GM21825 (cell line): Measurements from ENCODE around the gene ALG6.

ENCODE experiments used
- ATAC-seq: cut with Tn5 transposase; IDR thresholded peaks from one replicate; pipeline ENCODE4 v1.9.1; 2021; ENCODE audit warnings: mild to moderate bottlenecking, moderate library complexity; ENCODE audit not compliant: unreplicated experiment

The ALG6 gene

DNA sequence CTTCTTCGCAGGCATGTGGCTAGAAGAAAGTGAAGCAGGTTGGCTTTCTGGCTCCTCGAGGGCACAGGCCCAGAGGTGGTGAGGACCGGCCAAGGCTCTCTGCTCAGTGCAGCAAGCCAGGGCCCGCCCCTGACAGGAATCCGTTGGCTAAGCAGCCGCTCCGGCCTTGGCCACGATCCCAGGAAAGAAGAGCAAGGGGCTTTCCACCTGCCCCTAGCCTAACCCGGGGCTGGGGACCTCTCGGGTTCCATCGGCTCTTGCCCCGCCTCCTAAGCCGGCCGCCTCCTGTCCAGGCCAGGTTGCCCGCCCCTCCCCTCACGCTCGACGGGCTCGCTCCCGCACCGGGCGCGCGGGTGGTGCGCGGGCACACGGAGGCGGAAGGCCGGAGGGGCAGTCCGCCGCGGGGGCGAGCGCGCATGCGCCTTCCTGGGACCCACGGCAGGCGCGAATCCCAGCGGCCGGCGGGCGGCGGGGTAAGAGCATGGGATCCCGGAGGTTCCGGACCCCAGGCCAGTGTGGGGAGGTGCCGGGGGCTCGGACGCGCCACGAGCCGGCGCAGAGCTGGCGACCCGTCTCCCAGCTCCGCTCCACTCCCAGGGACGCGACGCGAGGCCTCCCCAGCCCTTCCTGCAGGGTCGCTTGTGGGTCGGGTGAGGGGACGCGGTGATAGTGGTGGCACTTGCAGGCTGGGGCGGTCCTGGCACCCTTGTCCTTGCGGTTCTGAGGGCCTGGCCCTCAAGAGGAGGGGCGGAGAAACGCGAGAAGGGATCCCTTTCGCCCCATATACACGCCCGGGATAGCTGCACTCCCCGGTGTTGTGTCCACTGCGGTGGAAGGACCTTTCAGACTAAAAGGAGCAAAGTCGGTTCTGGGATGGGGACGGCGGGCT is at the start of gene ALG6:
Gene ALG6 (plus strand): TSS at position 413 of the 889 bp plus-strand sequence. CDS start 3,351 bp downstream, outside the sequence.
- peak; percentile 95 for ATAC-seq

- ATAC-seq: no peak
Measured at GRCh38 chr1:63317817-63318152, 49.6 kb upstream of the ALG6 start.

DNA sequence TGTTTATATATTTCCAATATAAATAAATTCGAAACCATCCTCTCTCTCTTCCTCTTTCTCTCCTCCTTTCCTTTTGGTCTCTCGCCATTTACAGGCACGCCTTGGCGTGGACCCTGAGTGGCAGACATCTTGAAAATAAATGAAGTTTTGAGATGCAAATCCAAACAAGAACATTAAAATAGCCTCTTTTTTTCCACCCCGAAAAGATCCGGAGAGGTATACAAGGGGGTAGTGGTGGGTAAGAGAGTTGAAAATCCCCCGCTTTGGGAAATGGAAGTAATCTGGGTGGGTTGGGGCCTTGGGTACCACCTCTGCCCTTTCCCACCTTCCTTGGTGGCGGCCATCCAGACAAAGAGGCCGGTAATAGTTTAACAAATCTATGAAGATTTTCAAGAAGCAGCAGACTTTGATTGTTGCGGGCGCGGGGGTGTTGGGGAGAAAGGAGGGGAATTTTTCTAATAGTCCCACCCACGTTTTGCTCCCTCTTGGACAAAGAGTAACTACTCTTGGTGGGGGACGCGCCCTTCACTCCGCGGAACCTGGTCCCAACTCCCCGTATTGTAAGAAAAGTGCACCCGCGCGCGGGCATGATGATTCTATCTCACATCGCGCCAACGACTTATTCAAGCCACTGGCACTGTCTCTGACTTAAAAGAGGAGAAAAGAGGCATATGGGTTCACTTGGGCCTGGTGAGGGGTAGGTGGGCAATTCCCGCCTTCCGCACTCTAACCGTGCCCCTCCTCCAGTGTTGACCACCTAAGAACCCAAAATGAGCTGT is 49.0 kb upstream of the ALG6 start:
- ATAC-seq: no peak

DNA sequence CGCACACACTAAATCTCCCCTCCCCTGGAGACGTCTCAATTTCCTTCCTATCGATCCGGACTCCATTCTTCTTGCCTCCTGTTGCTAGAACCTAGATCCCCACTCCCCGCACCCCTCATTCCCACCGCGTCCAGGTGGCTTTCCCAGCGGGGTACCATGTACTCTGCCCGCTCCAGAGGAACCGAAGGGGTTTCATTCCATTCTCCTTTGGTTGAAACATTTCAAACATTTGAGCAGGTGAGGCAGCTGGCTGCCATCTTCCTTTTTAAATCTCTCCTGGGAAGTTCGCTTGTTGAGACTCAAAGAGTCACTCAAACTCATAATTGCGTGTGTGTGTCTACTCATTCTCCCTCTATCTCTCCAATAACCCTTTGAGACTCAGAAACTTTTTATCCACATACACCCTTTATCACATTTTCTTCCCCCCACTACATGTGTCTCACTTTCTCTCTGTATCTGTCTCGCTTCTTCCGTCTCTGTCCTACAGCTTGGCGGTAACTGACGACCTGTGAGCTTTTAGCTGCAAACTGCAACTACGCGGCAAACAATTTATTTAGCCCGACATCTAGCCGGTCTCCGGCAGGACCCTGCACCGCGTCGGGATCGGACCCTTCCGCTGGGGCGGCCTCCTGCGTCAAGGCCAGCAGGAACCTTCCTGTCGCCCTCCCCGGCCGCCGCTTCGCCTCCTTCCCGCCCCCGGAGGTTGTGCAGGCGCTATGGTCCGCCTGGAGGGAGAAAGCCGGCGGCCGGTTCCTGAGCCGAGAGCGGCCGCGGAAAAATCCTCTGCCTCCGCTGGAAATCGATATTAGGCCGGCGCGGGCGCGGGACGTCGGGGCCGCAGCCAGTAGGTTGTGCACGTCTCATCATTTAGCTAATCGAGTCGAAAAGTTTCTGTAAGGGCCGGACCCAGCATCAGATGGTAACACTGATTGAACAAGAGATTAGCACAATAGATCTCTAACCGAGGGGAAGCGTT is 48.1 kb upstream of the ALG6 start:
- no peak for ATAC-seq

- no peak for ATAC-seq
Measured at GRCh38 chr1:63320022-63320721, 47.3 kb upstream of the ALG6 start.

DNA sequence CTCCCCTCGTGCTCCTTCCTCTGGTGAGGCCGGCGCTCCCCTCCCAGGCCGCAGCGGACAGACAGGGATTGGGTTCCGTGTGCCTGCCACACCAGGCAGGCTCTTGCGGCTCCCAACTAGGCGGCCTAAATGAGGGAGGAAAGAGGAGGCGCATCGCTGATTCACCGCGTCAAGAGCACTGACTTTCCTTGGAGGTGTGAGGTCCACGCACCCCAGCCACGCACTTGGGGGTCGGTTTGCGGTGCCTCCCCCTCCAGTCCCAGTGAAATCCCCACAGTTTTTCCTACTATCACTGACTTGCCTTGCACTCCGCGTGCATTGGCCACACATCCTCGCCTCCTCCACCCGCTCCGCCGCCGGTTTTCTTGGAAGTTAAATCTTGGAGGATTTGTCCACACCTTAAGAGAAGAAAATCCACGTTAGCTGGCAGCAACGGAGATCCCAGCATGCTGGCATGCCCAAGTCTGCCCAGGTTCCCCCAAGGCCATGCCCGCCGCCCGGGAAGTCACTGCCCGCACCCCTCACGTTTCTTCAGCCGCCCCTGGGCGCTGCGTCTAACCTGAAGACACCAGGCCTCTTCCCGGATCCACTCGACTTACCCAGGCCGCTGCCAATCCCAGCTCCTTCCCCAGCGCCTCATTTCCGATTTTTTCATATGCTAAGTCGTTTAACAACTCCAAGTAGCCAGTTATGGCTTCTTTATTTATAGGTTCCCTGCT is 46.2 kb upstream of the ALG6 start:
- ATAC-seq: no peak

DNA sequence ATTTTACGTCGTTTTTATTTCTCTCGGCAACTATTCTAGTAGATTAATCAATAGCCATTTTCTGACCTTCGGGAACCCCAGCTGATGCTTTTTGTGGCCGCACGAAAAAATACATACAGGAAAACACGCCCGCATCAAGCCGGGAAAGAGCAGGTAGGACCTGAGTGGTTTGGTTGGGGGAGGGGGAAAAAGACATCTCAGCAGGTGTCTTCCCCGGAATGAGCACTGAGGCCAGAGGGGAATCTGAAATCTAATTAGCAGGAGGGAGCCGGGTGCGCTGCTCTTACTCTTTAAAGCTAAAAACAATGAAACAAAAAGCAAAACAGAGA is 45.7 kb upstream of the ALG6 start:
- ATAC-seq: no peak

DNA sequence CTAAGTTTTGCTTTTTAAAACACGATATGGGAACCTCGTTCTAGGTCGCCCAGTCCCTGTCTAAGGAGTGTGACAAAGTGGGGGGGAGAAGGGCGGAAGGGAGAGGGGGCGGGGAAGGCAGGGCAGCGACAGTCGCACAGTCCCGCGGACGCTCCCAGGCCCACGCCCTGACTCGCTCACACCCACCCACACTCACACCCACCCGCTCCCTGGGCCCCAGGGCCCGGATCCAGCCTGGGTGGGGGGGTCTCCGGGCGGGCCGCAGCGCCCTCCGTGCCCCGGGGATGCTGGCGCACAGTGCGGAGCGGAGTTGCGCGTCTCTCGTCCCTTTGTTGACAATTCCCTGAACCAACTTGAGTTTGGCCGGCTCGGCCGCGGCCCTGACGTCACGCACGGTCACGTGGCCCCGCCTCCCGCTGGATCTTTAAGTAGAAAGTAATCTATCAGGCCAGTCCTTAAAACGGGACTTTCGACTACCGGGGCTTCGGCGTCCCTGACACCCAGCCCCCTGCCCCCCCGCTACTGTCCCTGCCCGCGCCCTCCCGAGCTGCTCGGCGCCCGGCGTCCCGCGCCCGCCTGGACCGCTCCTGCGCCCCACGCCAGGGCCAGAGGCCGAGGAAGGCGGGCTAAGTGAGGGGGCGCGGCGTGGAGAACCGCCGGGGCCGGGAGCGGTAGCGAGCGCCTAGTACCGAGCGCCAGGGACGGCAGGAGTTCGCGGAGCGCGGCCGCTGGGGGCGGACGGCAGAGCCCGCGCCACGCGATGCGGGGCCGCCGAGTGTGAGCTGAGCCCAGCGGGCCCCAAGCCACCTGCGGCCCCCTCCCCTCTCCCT is 45.1 kb upstream of the ALG6 start, which contains the start of gene FOXD3:
Gene FOXD3 (plus strand): TSS at position 454 of the 830 bp plus-strand sequence. CDS start 492 bp downstream, outside the sequence.
- ATAC-seq: peak; percentile 36

GRCh38 chr1:63322944-63323864 is 44.2 kb upstream of the ALG6 start:
- no peak for ATAC-seq

- ATAC-seq: no peak
Measured at GRCh38 chr1:63323865-63324778, 43.3 kb upstream of the ALG6 start.

DNA sequence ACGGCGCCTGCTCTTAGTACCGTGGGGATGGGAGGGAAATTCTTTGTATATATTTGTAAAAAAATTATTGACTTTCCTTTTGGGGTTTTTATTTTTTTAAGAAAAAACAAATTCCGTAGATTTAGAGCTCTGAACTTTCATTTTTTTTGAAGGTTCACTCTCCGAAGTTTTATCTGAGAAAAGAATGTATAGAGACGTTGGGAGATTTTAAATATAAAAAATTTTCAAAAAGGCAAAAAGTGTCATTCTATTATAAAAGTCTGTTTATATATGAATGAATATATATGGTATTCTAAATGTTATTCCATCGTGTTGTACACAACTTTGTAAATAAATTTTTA is 42.7 kb upstream of the ALG6 start:
- no peak for ATAC-seq

GRCh38 chr1:63325279-63325985 is 42.0 kb upstream of the ALG6 start:
- no peak for ATAC-seq

DNA sequence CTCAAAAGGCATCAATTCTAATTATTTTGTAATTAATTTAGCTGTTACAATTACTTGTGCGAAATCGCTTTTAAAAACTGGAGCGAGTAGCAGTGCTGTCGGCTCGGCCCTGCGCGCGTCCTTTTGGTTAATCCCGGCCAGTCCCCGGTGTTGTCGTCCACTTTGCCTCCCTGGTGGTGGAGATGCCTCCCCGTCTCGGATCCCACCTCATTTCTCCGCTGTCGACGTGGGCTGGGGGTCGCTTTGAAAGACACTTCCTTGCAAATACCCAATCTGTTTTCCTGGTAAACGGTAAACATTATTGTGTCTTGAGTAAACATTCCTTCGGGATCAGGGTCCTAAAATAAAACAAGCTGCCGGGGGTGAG is 41.3 kb upstream of the ALG6 start:
- no peak for ATAC-seq

DNA sequence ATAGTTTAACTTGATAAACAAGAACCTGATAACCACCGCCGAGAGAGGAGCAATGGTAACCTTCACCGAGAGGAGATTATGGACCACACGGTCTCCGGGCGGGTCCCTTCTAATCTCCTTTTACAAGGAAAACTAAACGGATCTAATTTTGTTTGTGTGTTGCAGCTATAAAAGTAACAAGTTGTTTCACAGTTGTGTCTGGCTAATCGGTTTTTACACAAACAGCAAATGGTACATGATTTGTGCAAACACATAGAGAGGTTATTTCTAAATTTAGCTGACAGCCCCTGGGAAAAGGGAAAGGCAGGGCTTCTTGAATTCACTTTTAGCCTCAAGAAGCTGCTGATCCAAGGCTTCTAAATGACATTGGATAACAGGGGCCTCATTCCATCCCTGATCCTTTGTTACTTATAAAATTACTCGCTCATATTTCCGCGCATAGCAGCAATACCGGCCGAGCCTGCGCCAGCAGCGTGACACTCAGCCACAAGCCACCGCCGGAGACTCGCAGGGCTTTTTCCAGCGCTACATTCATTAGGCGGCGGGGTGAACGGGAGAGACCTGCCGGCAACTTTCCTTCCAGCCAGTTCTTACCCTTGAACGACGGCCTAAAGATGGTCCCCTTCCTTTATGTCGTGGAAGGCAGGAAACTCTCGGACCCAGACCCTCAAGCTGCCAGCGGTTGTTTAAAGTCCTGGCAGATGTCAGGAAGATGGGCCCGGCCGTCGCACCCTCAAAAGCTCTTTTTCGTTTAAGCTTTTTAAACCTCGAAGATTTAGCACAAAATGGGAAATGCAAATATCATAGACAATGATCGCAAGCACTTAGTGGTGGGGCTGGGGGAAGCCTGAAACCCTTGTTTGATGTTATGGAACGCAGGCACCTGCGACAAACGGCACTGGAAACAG is 40.7 kb upstream of the ALG6 start:
- no peak for ATAC-seq

- no peak for ATAC-seq
Measured at GRCh38 chr1:63327417-63328054, 39.9 kb upstream of the ALG6 start.
